OCI-LY1 (cell line): ENCODE measurements around the gene ZFYVE28.

Source experiments
- H2AFZ ChIP-seq: fragments of 200-600 bp; sonication (generic), shearing (Covaris generic); 2 replicates; pipeline ENCODE4 v1.6.0; 2014; ENCODE audit warnings: antibody characterized with exemption, mild to moderate bottlenecking, low read length
- H3F3A ChIP-seq: fragments of 200-600 bp; sonication (generic), shearing (Covaris generic); 2 replicates; pipeline ENCODE4 v1.6.0; 2014; ENCODE audit warnings: mild to moderate bottlenecking, antibody characterized with exemption, low read length, moderate library complexity; ENCODE audit not compliant: insufficient read depth
- H3K27ac ChIP-seq: fragments of 200-600 bp; sonication (generic); 2 replicates; pipeline ENCODE4 v1.5.1; 2014; ENCODE audit warnings: low read length, mixed run types, mild to moderate bottlenecking, low read depth; ENCODE audit not compliant: poor library complexity, severe bottlenecking
- H3K27me3 ChIP-seq: fragments of 200-600 bp; sonication (generic); 2 replicates; pipeline ENCODE4 v1.6.0; 2014; ENCODE audit warnings: antibody characterized with exemption, mild to moderate bottlenecking, low read length, moderate library complexity; ENCODE audit not compliant: insufficient read depth
- H3K36me3 ChIP-seq: fragments of 200-600 bp; sonication (generic); 2 replicates; pipeline ENCODE4 v1.6.1; 2014; ENCODE audit warnings: mild to moderate bottlenecking, antibody characterized with exemption, low read length, moderate library complexity, mixed read lengths; ENCODE audit not compliant: insufficient read depth
- H3K4me1 ChIP-seq: fragments of 200-600 bp; sonication (generic); 2 replicates; pipeline ENCODE4 v1.5.1; 2014; ENCODE audit warnings: mild to moderate bottlenecking, low read length, moderate library complexity; ENCODE audit not compliant: insufficient read depth, severe bottlenecking
- H3K4me2 ChIP-seq: fragments of 200-600 bp; sonication (generic), shearing (Covaris generic); 2 replicates; pipeline ENCODE4 v1.6.1; 2014; ENCODE audit warnings: low read length
- H3K4me3 ChIP-seq: fragments of 200-600 bp; sonication (generic); 2 replicates; pipeline ENCODE4 v1.5.1; 2014; ENCODE audit warnings: low read length, low read depth, mild to moderate bottlenecking, mixed read lengths; ENCODE audit not compliant: poor library complexity, severe bottlenecking
- H3K79me2 ChIP-seq: fragments of 200-600 bp; shearing (Covaris generic); 2 replicates; pipeline ENCODE4 v1.6.1; 2016; ENCODE audit warnings: mixed run types, low read length, mixed read lengths; ENCODE audit not compliant: insufficient read depth
- H3K9ac ChIP-seq: fragments of 200-600 bp; sonication (generic), shearing (Covaris generic); 2 replicates; pipeline ENCODE4 v1.6.1; 2014; ENCODE audit warnings: mild to moderate bottlenecking, low read length, mixed read lengths
- H3K9me2 ChIP-seq: fragments of 200-600 bp; sonication (generic), shearing (Covaris generic); 2 replicates; pipeline ENCODE4 v1.6.1; 2014; ENCODE audit warnings: low read depth, mild to moderate bottlenecking, low read length, mixed read lengths
- H3K9me3 ChIP-seq: fragments of 200-600 bp; shearing (Covaris generic); 2 replicates; pipeline ENCODE4 v1.6.1; 2014; ENCODE audit warnings: low read length, mixed read lengths
- H4K20me1 ChIP-seq: fragments of 200-600 bp; sonication (generic), shearing (Covaris generic); 2 replicates; pipeline ENCODE4 v1.6.0; 2016; ENCODE audit warnings: mild to moderate bottlenecking, low read length; ENCODE audit not compliant: insufficient read depth
- EZH2 ChIP-seq: fragments of 200-600 bp; sonication (generic), shearing (Covaris generic); IDR thresholded peaks from 2 replicates; pipeline ENCODE4 v1.8.0; 2017; ENCODE audit warnings: borderline replicate concordance, mixed run types, mild to moderate bottlenecking, antibody characterized with exemption, low read length, moderate library complexity, mixed read lengths
- TF ChIP-seq, protein P1 (sequence below): fragments of 200-600 bp; sonication (generic), shearing (Covaris generic); IDR thresholded peaks from 2 replicates; pipeline ENCODE4 v1.5.1; 2017; ENCODE audit warnings: mild to moderate bottlenecking, antibody characterized with exemption, low read length, moderate library complexity, mixed read lengths

Gene ZFYVE28

DNA sequence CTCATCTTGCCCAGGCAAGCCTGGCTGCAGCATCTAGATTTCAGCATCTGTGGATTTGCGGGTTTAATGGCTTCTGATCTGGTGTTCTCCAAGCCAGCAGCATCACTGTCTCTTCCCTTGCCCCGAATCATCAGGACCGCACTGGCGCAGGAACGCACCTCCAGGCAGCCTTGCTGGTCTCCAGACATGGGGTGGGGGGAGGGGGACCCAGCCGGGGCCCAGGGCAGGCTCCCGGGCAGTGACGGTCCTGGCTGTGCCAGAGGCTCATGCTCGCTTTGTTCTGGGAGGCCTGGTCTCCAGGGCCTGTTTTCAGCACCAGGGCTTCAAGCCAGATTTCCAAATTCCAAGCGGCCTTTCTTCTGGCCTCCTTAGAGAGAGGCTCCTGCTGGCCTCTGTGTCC lies 5.2 kb upstream of the ZFYVE28 start:
- Histone ChIP-seq H3K9me3 (no peaks in the 10 kb centered on the region), H3F3A (no peaks in the 10 kb centered on the region), H3K9ac (no peak overlapping the region), H3K27ac (no peak overlapping the region), H3K9me2 (no peaks in the 10 kb centered on the region), H2AFZ (no peak overlapping the region), H3K4me1 (peaks cover 7% of the 10 kb centered on the region), H3K27me3 (no peaks in the 10 kb centered on the region), H3K4me2 (no peak overlapping the region), H3K79me2 (no peaks in the 10 kb centered on the region), H3K36me3 (no peaks in the 10 kb centered on the region), H3K4me3 (no peak overlapping the region), H4K20me1 (no peaks in the 10 kb centered on the region)
- TF ChIP-seq, protein P1, sequence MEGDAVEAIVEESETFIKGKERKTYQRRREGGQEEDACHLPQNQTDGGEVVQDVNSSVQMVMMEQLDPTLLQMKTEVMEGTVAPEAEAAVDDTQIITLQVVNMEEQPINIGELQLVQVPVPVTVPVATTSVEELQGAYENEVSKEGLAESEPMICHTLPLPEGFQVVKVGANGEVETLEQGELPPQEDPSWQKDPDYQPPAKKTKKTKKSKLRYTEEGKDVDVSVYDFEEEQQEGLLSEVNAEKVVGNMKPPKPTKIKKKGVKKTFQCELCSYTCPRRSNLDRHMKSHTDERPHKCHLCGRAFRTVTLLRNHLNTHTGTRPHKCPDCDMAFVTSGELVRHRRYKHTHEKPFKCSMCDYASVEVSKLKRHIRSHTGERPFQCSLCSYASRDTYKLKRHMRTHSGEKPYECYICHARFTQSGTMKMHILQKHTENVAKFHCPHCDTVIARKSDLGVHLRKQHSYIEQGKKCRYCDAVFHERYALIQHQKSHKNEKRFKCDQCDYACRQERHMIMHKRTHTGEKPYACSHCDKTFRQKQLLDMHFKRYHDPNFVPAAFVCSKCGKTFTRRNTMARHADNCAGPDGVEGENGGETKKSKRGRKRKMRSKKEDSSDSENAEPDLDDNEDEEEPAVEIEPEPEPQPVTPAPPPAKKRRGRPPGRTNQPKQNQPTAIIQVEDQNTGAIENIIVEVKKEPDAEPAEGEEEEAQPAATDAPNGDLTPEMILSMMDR, result no peak
- no peak for TF ChIP-seq EZH2

DNA sequence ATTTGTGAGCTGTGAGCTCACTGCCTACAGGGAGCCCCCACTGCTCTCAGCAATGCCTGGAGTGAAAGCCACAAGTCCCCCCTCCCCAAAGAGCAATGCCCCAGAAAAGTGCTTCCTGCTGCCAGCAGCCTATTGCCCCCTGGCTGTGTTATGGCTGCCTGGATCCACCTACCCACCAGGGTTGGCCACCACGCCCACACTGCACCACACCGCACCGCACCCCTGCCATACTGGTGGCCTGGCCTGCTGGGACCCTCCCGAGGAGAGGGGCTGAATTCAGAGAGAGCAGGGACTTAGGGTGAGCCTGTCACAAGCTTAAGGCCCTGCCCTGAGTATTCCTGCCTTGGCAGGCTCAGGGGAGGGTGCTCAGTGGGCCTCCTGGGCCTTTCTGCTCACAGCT lies 4.6 kb upstream of the ZFYVE28 start:
- no peaks in the 10 kb centered on the region for H3F3A ChIP-seq
- H3K27ac ChIP-seq, result no peak overlapping the region
- no peaks in the 10 kb centered on the region for H3K79me2 ChIP-seq
- TF ChIP-seq EZH2, result no peak
- TF ChIP-seq, protein P1, result no peak
- no peaks in the 10 kb centered on the region for H3K9me3 ChIP-seq
- no peak overlapping the region for H3K4me2 ChIP-seq
- H3K36me3 ChIP-seq, result no peaks in the 10 kb centered on the region
- no peaks in the 10 kb centered on the region for H3K9me2 ChIP-seq
- peaks cover 7% of the 10 kb centered on the region for H3K4me1 ChIP-seq
- no peak overlapping the region for H3K9ac ChIP-seq
- no peak overlapping the region for H2AFZ ChIP-seq
- no peak overlapping the region for H3K4me3 ChIP-seq
- no peaks in the 10 kb centered on the region for H3K27me3 ChIP-seq
- H4K20me1 ChIP-seq, result no peaks in the 10 kb centered on the region

DNA sequence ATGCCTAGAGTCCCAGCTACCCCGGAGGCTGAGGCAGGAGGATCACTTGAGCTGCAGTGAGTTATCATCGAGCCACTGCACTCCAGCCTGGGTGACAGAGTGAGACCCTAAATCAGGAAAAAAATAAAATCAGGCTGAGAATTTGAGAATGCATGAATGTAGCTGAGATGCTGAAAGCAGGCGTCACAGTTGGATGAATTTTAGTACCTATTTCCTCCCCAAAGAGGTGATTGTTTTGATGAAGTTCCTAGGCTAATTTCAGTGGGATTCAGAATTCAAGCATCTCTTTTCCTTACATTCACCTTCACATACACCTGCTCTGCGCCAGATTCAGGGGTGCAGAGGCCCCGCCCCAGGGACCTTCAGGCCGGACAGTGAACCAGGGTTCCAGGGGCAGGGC lies 3.5 kb upstream of the ZFYVE28 start:
- no peak overlapping the region for H2AFZ ChIP-seq
- H3K9me2 ChIP-seq, result no peaks in the 10 kb centered on the region
- H3K4me3 ChIP-seq, result no peak overlapping the region
- H3K27ac ChIP-seq, result no peak overlapping the region
- no peaks in the 10 kb centered on the region for H3K9me3 ChIP-seq
- TF ChIP-seq EZH2, result no peak
- TF ChIP-seq, protein P1, result no peak
- H3F3A ChIP-seq, result no peaks in the 10 kb centered on the region
- no peak overlapping the region for H3K4me2 ChIP-seq
- no peaks in the 10 kb centered on the region for H4K20me1 ChIP-seq
- no peaks in the 10 kb centered on the region for H3K36me3 ChIP-seq
- H3K9ac ChIP-seq, result no peak overlapping the region
- H3K4me1 ChIP-seq, result peaks cover 14% of the 10 kb centered on the region
- H3K27me3 ChIP-seq, result no peaks in the 10 kb centered on the region
- H3K79me2 ChIP-seq, result no peaks in the 10 kb centered on the region
